Measurements from ENCODE around the gene SPCS1. TPM values are rescaled to one million over a fixed set of nuclear protein-coding genes. Genes with fewer than 3 reads are reported as not detected.
A peak's percentile ranks its signal among the peaks of the same experiment; 100 is the strongest.
"Not testable (repeated sequence)": the region's sequence is repeated elsewhere in the genome, so short reads cannot be mapped to it uniquely, and the experiment has no call there.

SPCS1 gene
- total and polyA plus RNA-seq, 12 donors, result 42.2 to 409 (median 137) TPM

GRCh38 chr3:52724511-52724910 lies 18.6 kb downstream of the SPCS1 start:
- no peak overlapping the region for H3K27ac ChIP-seq

GRCh38 chr3:52728753-52729152 lies 22.8 kb downstream of the SPCS1 start:
- peaks cover 0 to 19% of the 10 kb centered on the region in 2 donors for H3K36me3 ChIP-seq (replicated peaks in 1 of 2)
- 60 to 93% (median 70%) methylated on average over 3 of the region's 3 CpGs for WGBS, 4 donors
- intact Hi-C loops (cut with DNase I), result not testable (repeated sequence)

More at GRCh38 chr3:52724511-52724910, 18.6 kb downstream of the SPCS1 start:
- 92 to 100% (median 98%) methylated on average over 1 of the region's 1 CpG for WGBS, 4 donors
- no peak for DNase-seq
- Histone ChIP-seq H3K4me1 (replicated peaks in 1 of 2) (no peaks in the 10 kb centered on the region), H3K9me3 (replicated peaks in 1 of 3) (no peaks in the 10 kb centered on the region), H3K27me3 (no peaks in the 10 kb centered on the region), H3K4me3 (no peak overlapping the region), H3K36me3 (replicated peaks in 1 of 2) (no peaks in the 10 kb centered on the region)
- intact Hi-C loops (cut with DNase I), result no loop called here
- TF ChIP-seq CTCF (IDR thresholded peaks at IDR 0.05) (no peak), POLR2A (IDR thresholded peaks at IDR 0.05) (no peak)

GRCh38 chr3:52730681-52731080 lies 24.8 kb downstream of the SPCS1 start:
- no peaks in the 10 kb centered on the region for H3K27me3 ChIP-seq
- intact Hi-C loops (cut with DNase I), result no loop called here
- no peaks in the 10 kb centered on the region for H3K9me3 ChIP-seq (replicated peaks in 1 of 3)
- no peaks in the 10 kb centered on the region for H3K4me1 ChIP-seq (replicated peaks in 1 of 2)
- DNase-seq, result peak in 1 of 7 donors; percentile 39
- H3K27ac ChIP-seq, result no peak overlapping the region
- no peak overlapping the region for H3K4me3 ChIP-seq
- H3K36me3 ChIP-seq (replicated peaks in 1 of 2), result peaks cover 0 to 39% of the 10 kb centered on the region in 2 donors
- TF ChIP-seq POLR2A (IDR thresholded peaks at IDR 0.05), result no peak
- no peak for TF ChIP-seq CTCF (IDR thresholded peaks at IDR 0.05)

More at GRCh38 chr3:52728753-52729152, 22.8 kb downstream of the SPCS1 start:
- not testable (repeated sequence) for H3K9me3 ChIP-seq (replicated peaks in 1 of 3); H3K4me1 ChIP-seq (replicated peaks in 1 of 2); H3K4me3 ChIP-seq; H3K27me3 ChIP-seq; H3K27ac ChIP-seq
- DNase-seq, result peak in 1 of 7 donors; percentile 30

- intact Hi-C loops (cut with DNase I), result no loop called here
- TF ChIP-seq CTCF (IDR thresholded peaks at IDR 0.05), result no peak
- TF ChIP-seq POLR2A (IDR thresholded peaks at IDR 0.05), result no peak
These were observed 25.7 kb downstream of the SPCS1 start for GRCh38 chr3:52731590-52731989.

GRCh38 chr3:52733256-52733891 lies 27.5 kb downstream of the SPCS1 start:
- Histone ChIP-seq H3K9me3 (replicated peaks in 1 of 3) (no peaks in the 10 kb centered on the region), H3K27ac (no peak overlapping the region), H3K27me3 (no peaks in the 10 kb centered on the region), H3K36me3 (replicated peaks in 1 of 2) (peaks cover 0 to 58% of the 10 kb centered on the region in 2 donors), H3K4me3 (no peak overlapping the region), H3K4me1 (replicated peaks in 1 of 2) (no peaks in the 10 kb centered on the region)
- no peak for TF ChIP-seq CTCF (IDR thresholded peaks at IDR 0.05)
- no peak for TF ChIP-seq POLR2A (IDR thresholded peaks at IDR 0.05)
- intact Hi-C loops (cut with DNase I), result no loop called here
- 83 to 88% (median 86%) methylated on average over 10 of the region's 10 CpGs for WGBS, 4 donors
- DNase-seq, result no peak

More at GRCh38 chr3:52731590-52731989, 25.7 kb downstream of the SPCS1 start:
- H3K36me3 ChIP-seq (replicated peaks in 1 of 2), result peaks cover 0 to 46% of the 10 kb centered on the region in 2 donors
- H3K4me3 ChIP-seq, result no peak overlapping the region
- H3K9me3 ChIP-seq (replicated peaks in 1 of 3), result no peaks in the 10 kb centered on the region
- 80 to 87% (median 83%) methylated on average over 14 of the region's 14 CpGs for WGBS, 4 donors
- H3K27me3 ChIP-seq, result no peaks in the 10 kb centered on the region
- no peak overlapping the region for H3K27ac ChIP-seq
- no peaks in the 10 kb centered on the region for H3K4me1 ChIP-seq (replicated peaks in 1 of 2)
- DNase-seq, result no peak
